IPS-15b (cell line): Measurements from ENCODE around the gene MOCOS.
"Not testable (repeated sequence)": the region's sequence is repeated elsewhere in the genome, so short reads cannot be mapped to it uniquely, and the experiment has no call there.

Experiments used
- H3K27me3 ChIP-seq: one replicate; pipeline ENCODE4 v1.6.1; 2013; ENCODE audit warnings: low read length; ENCODE audit not compliant: control insufficient read depth, insufficient read depth
- H3K36me3 ChIP-seq: one replicate; pipeline ENCODE4 v1.6.1; 2013; ENCODE audit warnings: low read length; ENCODE audit not compliant: control insufficient read depth, insufficient read depth
- H3K4me1 ChIP-seq: one replicate; pipeline ENCODE4 v1.6.1; 2013; ENCODE audit warnings: mild to moderate bottlenecking, low read length; ENCODE audit not compliant: control insufficient read depth, insufficient read depth
- H3K4me3 ChIP-seq: one replicate; pipeline ENCODE4 v1.5.1; 2013; ENCODE audit warnings: low read depth, low read length
- H3K9ac ChIP-seq: one replicate; pipeline ENCODE4 v1.6.1; 2013; ENCODE audit warnings: low read depth, mild to moderate bottlenecking, low read length
- H3K9me3 ChIP-seq: one replicate; pipeline ENCODE4 v1.6.1; 2013; ENCODE audit warnings: mild to moderate bottlenecking, low read length; ENCODE audit not compliant: control insufficient read depth, insufficient read depth

The MOCOS gene

DNA sequence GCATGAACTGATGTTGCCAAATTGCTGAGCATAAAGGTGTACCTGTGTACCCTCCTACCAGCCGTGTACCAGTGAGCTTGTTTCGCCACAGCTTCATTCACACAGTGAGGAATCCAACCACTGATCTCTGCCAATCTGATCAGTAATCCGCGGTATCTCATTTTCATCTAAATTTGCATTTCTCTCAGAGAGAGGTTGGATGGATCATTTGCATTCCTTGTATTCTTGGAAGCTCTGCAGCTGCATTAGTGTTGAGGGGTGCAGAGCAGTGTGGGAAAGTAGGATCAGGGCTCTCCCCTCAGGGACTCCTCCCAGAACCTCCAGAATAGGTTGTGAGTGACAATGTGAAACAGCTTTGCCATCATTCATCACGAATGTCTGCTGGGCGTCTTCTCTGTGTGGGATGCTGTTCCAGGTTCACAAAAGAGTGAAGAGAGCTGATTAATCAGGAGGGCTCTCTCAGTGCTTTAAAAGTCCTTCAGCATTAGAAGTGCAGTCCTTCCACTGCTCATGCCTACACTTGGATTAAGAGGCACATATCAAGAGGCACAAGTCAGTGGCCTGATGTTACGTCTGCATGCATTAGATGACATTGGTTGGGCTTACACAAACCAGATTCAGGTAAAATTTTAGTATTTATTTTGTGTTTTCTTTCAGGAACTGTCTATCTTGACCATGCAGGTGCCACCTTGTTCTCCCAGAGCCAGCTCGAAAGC is 7.5 kb downstream of the MOCOS start:
- Histone ChIP-seq H3K9ac (no peak overlapping the region), H3K9me3 (no peaks in the 10 kb centered on the region), H3K4me3 (no peak overlapping the region), H3K4me1 (no peaks in the 10 kb centered on the region), H3K36me3 (no peaks in the 10 kb centered on the region), H3K27me3 (peaks cover under 1% of the 10 kb centered on the region)

DNA sequence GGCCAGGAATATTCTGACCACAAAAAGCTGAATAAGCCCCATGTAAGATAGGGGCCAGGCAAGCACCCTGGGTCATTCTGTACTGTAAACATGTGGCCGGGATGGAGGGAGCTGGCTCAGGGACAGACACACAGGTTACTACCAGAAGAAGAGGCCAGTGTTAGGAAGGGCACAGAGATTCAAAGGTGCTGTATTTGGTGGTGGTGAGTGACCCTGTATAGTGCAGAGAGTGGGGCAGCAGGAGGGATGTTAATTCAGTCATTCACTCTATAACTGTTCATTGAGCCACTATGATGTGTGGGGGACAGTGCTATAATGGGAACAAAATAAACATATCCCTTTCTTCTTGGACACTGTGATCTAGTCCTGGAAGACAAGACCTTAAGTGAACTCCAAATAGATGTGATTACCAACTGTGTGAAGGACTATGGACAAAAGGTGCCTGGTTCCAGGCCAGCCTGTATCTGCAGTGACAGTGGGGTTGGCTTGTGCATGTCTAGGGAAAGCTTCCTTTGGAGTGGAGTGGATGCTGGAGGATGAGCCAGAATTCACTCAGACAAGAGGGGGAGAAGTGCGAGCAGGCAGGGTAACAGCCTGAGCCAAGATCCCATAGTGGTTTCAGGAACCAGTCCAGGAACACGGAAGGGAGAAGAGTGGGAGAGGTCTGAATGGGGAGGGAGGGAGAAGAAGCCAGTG is 8.3 kb downstream of the MOCOS start:
- Histone ChIP-seq H3K4me3 (no peak overlapping the region), H3K9ac (no peak overlapping the region), H3K27me3 (no peaks in the 10 kb centered on the region), H3K9me3 (no peaks in the 10 kb centered on the region), H3K36me3 (no peaks in the 10 kb centered on the region), H3K4me1 (no peaks in the 10 kb centered on the region)

DNA sequence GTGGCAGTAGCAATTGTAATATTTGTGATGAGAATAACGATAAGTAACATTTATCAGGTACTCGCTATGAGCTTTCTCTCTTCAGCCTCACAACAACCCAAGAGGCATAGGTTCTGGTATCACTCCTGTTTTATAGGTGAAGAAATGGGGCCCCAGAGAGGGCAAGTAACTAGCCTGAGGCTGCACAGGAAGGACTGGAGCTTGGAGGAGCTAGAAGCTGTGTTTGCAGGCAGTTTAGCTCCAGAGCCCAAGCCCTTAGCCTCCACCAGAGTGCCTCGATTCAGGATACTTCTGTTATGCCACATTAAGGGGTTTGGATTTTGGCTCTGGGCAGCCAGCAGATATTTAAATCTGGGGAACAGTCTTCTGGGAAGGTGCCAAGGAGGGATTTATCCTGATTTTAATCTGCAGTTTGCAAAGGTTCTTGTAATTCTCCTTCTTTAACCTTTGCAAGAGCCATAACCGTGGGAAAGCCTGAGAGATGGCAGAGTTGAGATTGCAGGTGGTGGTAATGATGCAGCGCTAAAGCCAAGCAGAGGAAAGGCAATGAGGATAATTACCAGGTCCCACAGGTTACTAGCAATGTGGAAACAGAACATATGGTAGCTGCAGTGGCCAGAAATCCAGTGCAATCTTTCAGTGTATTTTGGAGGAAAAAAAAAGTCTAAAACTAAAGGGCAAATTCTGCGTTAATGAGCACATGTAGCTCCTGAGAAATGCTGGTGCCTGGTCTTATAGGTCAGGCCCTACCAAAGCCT is 9.1 kb downstream of the MOCOS start:
- no peak overlapping the region for H3K9ac ChIP-seq
- H3K4me3 ChIP-seq, result no peak overlapping the region
- H3K4me1 ChIP-seq, result no peaks in the 10 kb centered on the region
- H3K36me3 ChIP-seq, result no peaks in the 10 kb centered on the region
- H3K27me3 ChIP-seq, result no peaks in the 10 kb centered on the region
- H3K9me3 ChIP-seq, result no peaks in the 10 kb centered on the region

DNA sequence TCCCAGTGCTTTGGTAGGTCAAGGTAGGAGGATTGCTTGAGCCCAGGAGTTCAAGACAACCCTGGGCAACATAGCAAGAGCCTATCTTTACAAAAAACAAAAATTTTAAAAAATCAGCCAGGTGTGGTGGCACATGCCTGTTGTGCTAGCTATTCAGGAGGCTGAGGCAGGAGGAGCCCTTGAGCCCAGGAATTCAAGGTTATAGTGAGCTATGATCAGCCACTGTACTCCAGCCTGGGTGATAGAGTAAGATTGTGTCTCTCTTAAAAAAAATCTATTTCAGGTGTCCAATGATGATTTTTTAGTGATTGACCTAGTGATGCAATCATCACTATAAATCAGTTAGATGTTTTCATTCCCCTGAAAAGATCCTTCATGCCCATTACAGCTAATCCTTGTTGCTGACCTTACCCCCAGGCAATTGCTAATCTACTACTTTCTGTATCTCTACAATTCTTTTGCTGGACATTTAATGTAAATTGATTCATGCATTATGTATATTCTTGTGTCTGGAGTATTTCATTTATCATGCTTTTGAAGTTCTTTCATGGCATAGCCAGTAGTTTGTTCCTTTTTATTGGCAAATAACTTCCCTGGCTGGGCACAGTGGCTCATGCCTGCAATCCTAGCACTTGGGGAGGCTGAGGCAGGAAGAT is 10.3 kb downstream of the MOCOS start:
- H3K27me3 ChIP-seq, result no peaks in the 10 kb centered on the region
- no peak overlapping the region for H3K9ac ChIP-seq
- no peaks in the 10 kb centered on the region for H3K9me3 ChIP-seq
- no peaks in the 10 kb centered on the region for H3K36me3 ChIP-seq
- no peak overlapping the region for H3K4me3 ChIP-seq
- no peaks in the 10 kb centered on the region for H3K4me1 ChIP-seq

DNA sequence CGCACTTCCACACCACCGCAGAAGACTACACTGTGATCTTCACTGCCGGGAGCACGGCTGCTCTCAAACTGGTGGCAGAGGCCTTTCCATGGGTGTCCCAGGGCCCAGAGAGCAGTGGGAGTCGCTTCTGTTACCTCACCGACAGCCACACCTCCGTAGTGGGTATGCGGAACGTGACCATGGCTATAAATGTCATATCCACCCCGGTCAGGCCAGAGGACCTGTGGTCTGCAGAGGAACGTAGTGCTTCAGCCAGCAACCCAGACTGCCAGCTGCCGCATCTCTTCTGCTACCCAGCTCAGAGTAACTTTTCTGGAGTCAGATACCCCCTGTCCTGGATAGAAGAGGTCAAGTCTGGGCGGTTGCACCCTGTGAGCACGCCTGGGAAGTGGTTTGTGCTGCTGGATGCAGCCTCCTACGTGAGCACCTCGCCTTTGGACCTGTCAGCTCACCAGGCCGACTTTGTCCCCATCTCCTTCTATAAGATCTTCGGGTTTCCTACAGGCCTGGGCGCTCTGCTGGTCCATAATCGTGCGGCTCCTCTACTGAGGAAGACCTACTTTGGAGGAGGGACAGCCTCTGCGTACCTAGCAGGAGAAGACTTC is 12.5 kb downstream of the MOCOS start:
- Histone ChIP-seq H3K9ac (no peak overlapping the region), H3K27me3 (no peaks in the 10 kb centered on the region), H3K4me1 (no peaks in the 10 kb centered on the region), H3K36me3 (no peaks in the 10 kb centered on the region), H3K4me3 (no peak overlapping the region), H3K9me3 (no peaks in the 10 kb centered on the region)

DNA sequence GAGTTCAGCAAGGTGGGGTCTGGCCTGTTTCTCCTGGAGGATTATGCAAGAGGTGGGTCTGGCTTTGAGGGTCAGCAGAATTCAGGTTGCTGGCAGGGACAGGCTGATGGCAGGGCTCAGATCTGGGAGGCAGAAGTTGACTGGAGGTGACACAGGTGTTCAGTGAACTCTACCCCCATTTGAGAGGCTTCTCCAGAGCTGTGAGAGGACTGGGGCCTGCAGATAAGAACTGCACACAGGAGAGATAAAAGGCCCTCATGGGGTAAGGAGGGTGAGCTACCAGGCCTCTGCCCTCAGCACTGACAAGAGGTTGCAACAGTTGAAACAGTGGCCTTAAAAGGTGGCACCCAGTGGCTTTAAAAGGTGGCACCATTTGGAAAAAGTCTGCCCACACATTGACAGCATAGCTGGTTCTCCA is 13.1 kb downstream of the MOCOS start:
- Histone ChIP-seq H3K4me3 (no peak overlapping the region), H3K27me3 (no peaks in the 10 kb centered on the region), H3K36me3 (no peaks in the 10 kb centered on the region), H3K4me1 (no peaks in the 10 kb centered on the region), H3K9ac (no peak overlapping the region), H3K9me3 (no peaks in the 10 kb centered on the region)

DNA sequence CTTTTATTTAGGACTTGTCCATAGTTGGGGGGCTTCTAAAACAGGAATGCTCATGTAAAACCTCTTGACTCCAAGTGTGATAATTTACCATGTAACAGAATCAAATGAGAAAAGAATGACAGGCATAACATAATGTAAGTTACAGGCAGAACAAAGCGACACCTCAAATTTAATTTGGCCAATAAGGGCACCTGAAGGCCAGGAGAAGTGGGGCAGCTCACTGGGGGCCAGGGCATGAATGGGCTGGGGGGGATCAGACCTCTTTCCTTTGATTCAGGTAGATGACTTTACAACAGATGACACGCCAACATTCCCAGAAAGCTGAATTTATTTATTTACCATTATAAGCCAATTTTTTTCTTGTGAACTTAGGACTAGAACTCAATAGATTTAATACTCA is 14.5 kb downstream of the MOCOS start:
- no peaks in the 10 kb centered on the region for H3K4me1 ChIP-seq
- no peaks in the 10 kb centered on the region for H3K9me3 ChIP-seq
- no peaks in the 10 kb centered on the region for H3K27me3 ChIP-seq
- no peak overlapping the region for H3K4me3 ChIP-seq
- H3K9ac ChIP-seq, result no peak overlapping the region
- H3K36me3 ChIP-seq, result no peaks in the 10 kb centered on the region

DNA sequence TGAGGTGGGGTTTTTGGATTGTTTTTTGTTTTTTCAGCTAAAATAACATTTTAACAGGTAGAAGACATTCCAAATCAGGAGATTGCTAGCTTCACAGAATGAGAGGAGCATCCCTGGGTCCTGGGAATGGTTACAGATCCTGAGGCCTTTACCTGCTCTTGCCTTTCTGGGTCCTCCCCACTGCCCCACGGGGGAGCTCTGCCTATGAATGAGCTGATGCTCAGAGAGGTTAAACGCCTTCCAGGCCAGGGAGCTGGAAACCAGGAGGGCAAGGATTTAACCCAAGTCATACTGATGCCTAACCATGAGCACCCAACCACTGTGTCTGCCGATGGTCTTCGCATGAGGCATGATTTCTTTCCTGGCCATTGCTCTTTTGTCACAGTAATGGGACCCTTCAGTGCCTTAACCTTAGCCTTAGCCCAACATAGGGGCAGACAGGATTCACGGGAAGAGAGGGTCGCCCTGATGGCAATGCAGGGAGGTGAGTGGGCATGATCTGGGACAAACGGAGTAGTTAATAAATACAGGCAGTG is 16.1 kb downstream of the MOCOS start:
- Histone ChIP-seq H3K9me3 (no peaks in the 10 kb centered on the region), H3K27me3 (no peaks in the 10 kb centered on the region), H3K9ac (no peak overlapping the region), H3K4me1 (no peaks in the 10 kb centered on the region), H3K4me3 (no peak overlapping the region), H3K36me3 (no peaks in the 10 kb centered on the region)

DNA sequence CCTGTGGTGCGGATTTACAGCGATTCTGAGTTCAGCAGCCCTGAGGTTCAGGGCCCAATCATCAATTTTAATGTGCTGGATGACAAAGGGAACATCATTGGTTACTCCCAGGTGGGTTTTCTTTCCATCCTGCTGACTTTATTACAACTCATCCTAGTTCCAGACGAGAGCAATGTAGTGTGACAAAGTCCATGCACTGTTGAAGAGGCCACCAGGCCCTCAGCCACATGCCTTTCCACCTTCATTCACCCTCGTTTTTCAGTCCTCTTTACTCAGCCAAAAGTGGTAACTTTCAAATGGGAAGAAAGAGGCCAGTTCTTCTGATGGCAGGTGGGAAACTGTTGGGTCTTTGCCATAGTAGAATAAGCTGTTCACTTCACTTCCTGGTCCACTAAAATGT is 17.9 kb downstream of the MOCOS start:
- H3K27me3 ChIP-seq, result no peaks in the 10 kb centered on the region
- H3K36me3 ChIP-seq, result no peaks in the 10 kb centered on the region
- no peak overlapping the region for H3K4me3 ChIP-seq
- H3K9me3 ChIP-seq, result no peaks in the 10 kb centered on the region
- H3K4me1 ChIP-seq, result no peaks in the 10 kb centered on the region
- H3K9ac ChIP-seq, result no peak overlapping the region

DNA sequence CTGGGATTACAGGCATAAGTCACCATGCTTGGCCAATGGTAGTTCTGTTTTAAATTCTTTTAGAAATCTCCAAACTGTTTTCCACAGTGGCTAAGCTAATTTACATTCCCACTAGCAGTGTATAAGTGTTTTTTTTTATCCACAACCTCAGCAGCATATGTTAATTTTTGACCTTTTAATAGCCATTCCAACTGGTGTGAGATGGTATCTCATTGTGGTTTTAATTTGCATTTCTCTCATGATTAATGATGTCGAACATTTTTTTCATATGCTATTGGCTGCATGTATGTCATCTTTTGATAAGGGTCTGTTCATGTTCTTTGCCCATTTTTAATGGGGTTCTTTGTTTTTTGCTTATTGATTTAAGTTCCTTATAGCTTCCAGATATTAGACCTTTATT is 20.0 kb downstream of the MOCOS start:
- H3K27me3 ChIP-seq, result no peaks in the 10 kb centered on the region
- H3K9me3 ChIP-seq, result no peaks in the 10 kb centered on the region
- no peak overlapping the region for H3K9ac ChIP-seq
- no peaks in the 10 kb centered on the region for H3K36me3 ChIP-seq
- no peak overlapping the region for H3K4me3 ChIP-seq
- no peaks in the 10 kb centered on the region for H3K4me1 ChIP-seq

DNA sequence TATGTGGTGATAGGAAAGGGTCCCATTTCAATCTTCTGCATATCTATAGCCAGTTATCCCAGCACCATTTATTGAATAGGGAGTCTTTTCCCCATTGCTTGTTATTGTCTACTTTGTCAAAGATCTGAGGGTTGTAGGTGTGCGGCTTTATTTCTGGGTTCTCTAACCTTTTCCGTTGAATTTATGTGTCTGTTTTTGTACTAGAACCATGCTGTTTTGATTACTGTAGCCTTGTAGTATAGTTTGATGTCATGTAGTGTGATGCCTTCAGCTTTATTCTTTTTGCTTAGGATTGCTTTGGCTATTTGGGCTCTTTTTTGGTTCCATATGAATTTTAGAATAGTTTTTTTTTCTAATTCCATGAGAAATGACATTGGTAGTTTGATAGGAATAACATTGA is 20.7 kb downstream of the MOCOS start:
- not testable (repeated sequence) for H3K4me1 ChIP-seq, H3K9ac ChIP-seq, H3K36me3 ChIP-seq, H3K27me3 ChIP-seq, H3K9me3 ChIP-seq, H3K4me3 ChIP-seq
